Mucosa of descending colon (tissue), 3 donors: ENCODE results near the gene KLHL24. TPM values are rescaled to one million over a fixed set of nuclear protein-coding genes. Genes with fewer than 3 reads are reported as not detected.
"Not testable (repeated sequence)": the region's sequence is repeated elsewhere in the genome, so short reads cannot be mapped to it uniquely, and the experiment has no call there.

ENCODE experiments used
- ATAC-seq: fragments of 200-7000 bp; cut with Tn5 transposase; one replicate; pipeline ENCODE4 v1.9.1; 2020; ENCODE audit warnings: mild to moderate bottlenecking, moderate library complexity
- DNase-seq, 3 donors: peaks; one replicate each; pipeline ENCODE4 v3.0.0-alpha.2; 2020
- H3K36me3 ChIP-seq: fragments of 200-600 bp; one replicate; pipeline ENCODE4 v1.8.0; 2021; ENCODE audit warnings: low read depth, mild to moderate bottlenecking
- H3K4me1 ChIP-seq: fragments of 200-600 bp; one replicate; pipeline ENCODE4 v1.8.0; 2021; ENCODE audit warnings: low read depth, mild to moderate bottlenecking
- H3K4me3 ChIP-seq: fragments of 200-600 bp; one replicate; pipeline ENCODE4 v1.8.0; 2021; ENCODE audit warnings: mild to moderate bottlenecking
- H3K9me3 ChIP-seq: fragments of 200-600 bp; one replicate; pipeline ENCODE4 v1.8.0; 2021; ENCODE audit warnings: mild to moderate bottlenecking
- intact Hi-C, 2 donors: fragments of 100-400 bp; cut with DNase I in 1 of 2; cut with micrococcal nuclease in 1 of 2; formaldehyde crosslinking; loops; one replicate each; pipeline versions ENCODE4 v1.11.0 to v1.11.1; 2022; cut with DNase I, micrococcal nuclease
- total RNA-seq, 3 donors: library from RNA; stranded (reverse); fragmentation: NEBNext Ultra II Directional in 2 of 3; extraction: Animal tissue kit (Norgen Biotek cat#: 25700) in 2 of 3; gene quantifications; one replicate each; pipeline versions ENCODE4 v1.2.1 to v1.2.4, GENCODE V29; 2021 to 2023
- TF ChIP-seq, protein P1 (sequence below): fragments of 200-600 bp; IDR thresholded peaks from one replicate; pipeline ENCODE4 v1.8.0; 2022; ENCODE audit warnings: antibody characterized with exemption, mild to moderate bottlenecking
- donor health status: DM: no; HTN: no; CAD: no; lungs with moderate emphysema.
- donor health status: DM: no; HTN: no; CAD: no.
- donor health status: DM: no; HTN: yes; CAD: no.

Gene KLHL24
- total RNA-seq, 3 donors from 2014 or later = 45.3 to 99.2 (median 69.9) TPM

- ATAC-seq (no peak), DNase-seq (no peak)
- TF ChIP-seq, protein P1, sequence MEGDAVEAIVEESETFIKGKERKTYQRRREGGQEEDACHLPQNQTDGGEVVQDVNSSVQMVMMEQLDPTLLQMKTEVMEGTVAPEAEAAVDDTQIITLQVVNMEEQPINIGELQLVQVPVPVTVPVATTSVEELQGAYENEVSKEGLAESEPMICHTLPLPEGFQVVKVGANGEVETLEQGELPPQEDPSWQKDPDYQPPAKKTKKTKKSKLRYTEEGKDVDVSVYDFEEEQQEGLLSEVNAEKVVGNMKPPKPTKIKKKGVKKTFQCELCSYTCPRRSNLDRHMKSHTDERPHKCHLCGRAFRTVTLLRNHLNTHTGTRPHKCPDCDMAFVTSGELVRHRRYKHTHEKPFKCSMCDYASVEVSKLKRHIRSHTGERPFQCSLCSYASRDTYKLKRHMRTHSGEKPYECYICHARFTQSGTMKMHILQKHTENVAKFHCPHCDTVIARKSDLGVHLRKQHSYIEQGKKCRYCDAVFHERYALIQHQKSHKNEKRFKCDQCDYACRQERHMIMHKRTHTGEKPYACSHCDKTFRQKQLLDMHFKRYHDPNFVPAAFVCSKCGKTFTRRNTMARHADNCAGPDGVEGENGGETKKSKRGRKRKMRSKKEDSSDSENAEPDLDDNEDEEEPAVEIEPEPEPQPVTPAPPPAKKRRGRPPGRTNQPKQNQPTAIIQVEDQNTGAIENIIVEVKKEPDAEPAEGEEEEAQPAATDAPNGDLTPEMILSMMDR = no peak
- Histone ChIP-seq H3K4me1 (no peaks in the 10 kb centered on the region), H3K9me3 (peaks cover 3% of the 10 kb centered on the region), H3K4me3 (no peak overlapping the region), H3K36me3 (no peaks in the 10 kb centered on the region)
- intact Hi-C loops = no loop called here
These were observed 42.6 kb upstream of the KLHL24 start for GRCh38 chr3:183592821-183593220.

GRCh38 chr3:183594636-183595035 lies 40.8 kb upstream of the KLHL24 start:
- DNase-seq (no peak), ATAC-seq (no peak)
- H3K4me1 ChIP-seq = no peaks in the 10 kb centered on the region
- peaks cover 10% of the 10 kb centered on the region for H3K9me3 ChIP-seq
- TF ChIP-seq, protein P1 = no peak
- intact Hi-C loops = no loop called here
- no peaks in the 10 kb centered on the region for H3K36me3 ChIP-seq
- no peak overlapping the region for H3K4me3 ChIP-seq

GRCh38 chr3:183597959-183598358 lies 37.5 kb upstream of the KLHL24 start:
- peaks cover 10% of the 10 kb centered on the region for H3K9me3 ChIP-seq
- no peak for DNase-seq

DNA sequence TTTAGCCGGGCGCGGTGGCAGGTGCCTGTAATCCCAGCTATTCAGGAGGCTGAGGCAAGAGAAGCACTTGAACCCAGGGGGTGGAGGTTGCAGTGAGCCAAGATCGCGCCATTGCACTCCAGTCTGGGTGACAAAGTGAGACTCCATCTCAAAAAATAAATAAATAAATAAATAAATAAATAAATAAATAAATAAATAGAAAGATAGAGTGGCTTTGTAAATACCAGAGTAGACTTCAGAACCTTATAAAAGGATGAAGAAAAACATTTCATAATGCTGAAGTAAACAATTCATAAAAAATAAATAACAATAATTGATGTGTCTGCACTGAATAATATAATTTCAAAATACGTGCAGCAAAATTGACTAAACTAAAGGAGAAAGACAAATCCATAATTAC lies 24.1 kb upstream of the KLHL24 start:
- intact Hi-C loops, DNase-seq, H3K4me1 ChIP-seq, ATAC-seq, H3K9me3 ChIP-seq, H3K36me3 ChIP-seq, H3K4me3 ChIP-seq: not testable (repeated sequence)

More at GRCh38 chr3:183597959-183598358, 37.5 kb upstream of the KLHL24 start:
- Histone ChIP-seq H3K36me3 (no peaks in the 10 kb centered on the region), H3K4me3 (no peak overlapping the region), H3K4me1 (no peaks in the 10 kb centered on the region)
- no peak for ATAC-seq
- intact Hi-C loops = no loop called here
- TF ChIP-seq, protein P1 = no peak

DNA sequence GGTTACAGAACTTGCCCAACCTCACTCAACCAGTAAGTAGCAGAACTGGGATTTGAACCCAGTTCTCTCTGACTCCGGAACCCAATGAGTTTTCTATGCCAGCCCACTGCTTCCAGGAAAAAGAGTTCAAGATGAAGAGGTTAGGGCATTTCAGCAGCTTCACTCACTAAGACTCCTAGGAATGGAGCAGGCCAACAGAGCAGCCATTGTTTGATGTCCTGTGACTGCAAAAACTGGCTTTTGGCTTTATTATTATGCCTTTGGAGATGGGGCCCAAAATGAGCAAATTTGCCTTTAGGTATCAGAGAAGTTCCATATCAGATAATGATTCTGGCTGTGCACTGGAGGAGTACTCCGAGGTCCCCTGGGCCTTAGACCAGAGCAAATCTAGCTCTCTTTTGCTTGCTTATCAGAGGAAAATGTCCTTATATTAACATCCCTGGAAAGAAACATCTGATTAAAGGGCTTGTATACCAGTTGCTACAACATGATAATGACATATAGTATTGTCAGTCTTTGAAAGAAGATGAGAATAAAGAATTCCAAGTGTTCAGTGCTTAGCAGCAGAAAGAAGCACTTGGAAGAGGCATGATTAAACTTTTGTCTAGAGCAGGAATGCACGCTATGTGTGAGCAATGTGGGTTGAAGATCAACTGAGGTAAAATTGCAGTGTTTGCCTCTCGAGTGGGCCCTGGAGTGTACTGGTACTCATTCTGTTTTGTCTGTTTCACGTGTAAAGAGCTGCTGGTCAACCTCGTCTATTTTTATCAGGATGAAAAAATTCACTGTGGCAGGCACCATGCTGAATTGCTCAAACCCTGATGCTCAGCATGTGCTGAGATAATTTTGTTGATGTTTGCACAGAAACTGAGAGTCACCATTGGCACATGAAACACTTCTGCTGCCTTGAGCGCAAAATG lies 21.8 kb upstream of the KLHL24 start:
- intact Hi-C loops = no loop called here
- TF ChIP-seq, protein P1 = no peak
- ATAC-seq (no peak), DNase-seq (no peak)
- Histone ChIP-seq H3K36me3 (no peaks in the 10 kb centered on the region), H3K9me3 (no peaks in the 10 kb centered on the region), H3K4me3 (no peak overlapping the region), H3K4me1 (no peaks in the 10 kb centered on the region)

GRCh38 chr3:183618542-183618941 lies 16.9 kb upstream of the KLHL24 start:
- no peak overlapping the region for H3K4me3 ChIP-seq
- ATAC-seq = no peak
- TF ChIP-seq, protein P1 = no peak
- H3K36me3 ChIP-seq = no peaks in the 10 kb centered on the region
- no peak for DNase-seq
- H3K9me3 ChIP-seq = no peaks in the 10 kb centered on the region
- intact Hi-C loops = no loop called here
- H3K4me1 ChIP-seq = no peaks in the 10 kb centered on the region
